IMR-90 (cell line): ENCODE measurements around the gene MGAT5. TPM values are rescaled to one million over a fixed set of nuclear protein-coding genes. Genes with fewer than 3 reads are reported as not detected.

ENCODE experiments used
- ATAC-seq: fragments of 200-7000 bp; cut with Tn5 transposase; 2 replicates; pipeline ENCODE4 v1.9.1; 2020; ENCODE audit warnings: low read depth, mild to moderate bottlenecking, moderate library complexity
- BruUV-seq: library from RNA; stranded (reverse); fragments of 400-500 nt; replicated peaks from 2 replicates; lab custom pipeline; 2021; lab: Mats Ljungman, UMichigan
- CTCF ChIA-PET: fragments of 300-600 bp; formaldehyde crosslinking; extraction: SDS; loops from one replicate; lab custom pipeline; 2021; ENCODE audit warnings: antibody characterized with exemption; lab: Yijun Ruan, JAX
- POLR2A ChIA-PET: fragments of 300-600 bp; sonication (Branson Sonifier 250); formaldehyde crosslinking; loops from one replicate; lab custom pipeline; 2022; ENCODE audit warnings: antibody characterized with exemption; ENCODE audit not compliant: unreplicated experiment; lab: Charles Lee
- DNase-seq: peaks from one replicate; pipeline ENCODE4 v3.0.0; 2013
- H2AFZ ChIP-seq: replicated peaks from 2 replicates; pipeline ENCODE3; 2013; ENCODE audit warnings: low read length, mild to moderate bottlenecking; ENCODE audit not compliant: poor library complexity
- H2AK5ac ChIP-seq: 2 replicates; pipeline ENCODE4 v1.6.1; 2013; ENCODE audit warnings: low read depth, low read length, inconsistent platforms
- H2AK9ac ChIP-seq: replicated peaks from 2 replicates; pipeline ENCODE3; 2013; ENCODE audit warnings: mild to moderate bottlenecking, low read depth, low read length, moderate library complexity; ENCODE audit not compliant: poor library complexity
- H2BK120ac ChIP-seq: 2 replicates; pipeline ENCODE4 v1.6.1; 2013; ENCODE audit warnings: low read depth, low read length, inconsistent platforms
- H2BK15ac ChIP-seq: 3 replicates; pipeline ENCODE4 v1.6.1; 2013; ENCODE audit warnings: low read depth, low read length, inconsistent platforms
- H2BK20ac ChIP-seq: 2 replicates; pipeline ENCODE4 v1.6.1; 2013; ENCODE audit warnings: low read depth, mild to moderate bottlenecking, inconsistent platforms, low read length, moderate library complexity
- H2BK5ac ChIP-seq: 2 replicates; pipeline ENCODE4 v1.6.1; 2013; ENCODE audit warnings: mild to moderate bottlenecking, low read depth, low read length, inconsistent platforms; ENCODE audit not compliant: poor library complexity, severe bottlenecking
- H3K14ac ChIP-seq: replicated peaks from 2 replicates; pipeline ENCODE4 v1.6.1; 2013; ENCODE audit warnings: low read depth, low read length, inconsistent platforms
- H3K18ac ChIP-seq: 2 replicates; pipeline ENCODE4 v1.6.1; 2013; ENCODE audit warnings: low read depth, low read length, control low read depth
- H3K23ac ChIP-seq: 2 replicates; pipeline ENCODE4 v1.6.1; 2013; ENCODE audit warnings: low read depth, low read length, inconsistent platforms
- H3K27ac ChIP-seq: 2 replicates; pipeline ENCODE4 v1.5.1; 2013; ENCODE audit warnings: mild to moderate bottlenecking, control low read depth, low read length; ENCODE audit not compliant: insufficient read depth
- H3K27me3 ChIP-seq: 2 replicates; pipeline ENCODE4 v1.6.1; 2013; ENCODE audit warnings: low read length; ENCODE audit not compliant: control insufficient read depth, insufficient read depth
- H3K36me3 ChIP-seq: 2 replicates; pipeline ENCODE4 v1.6.1; 2013; ENCODE audit warnings: low read length, mixed read lengths; ENCODE audit not compliant: control insufficient read depth, insufficient read depth
- H3K4ac ChIP-seq: 2 replicates; pipeline ENCODE4 v1.6.1; 2013; ENCODE audit warnings: low read depth, low read length, inconsistent platforms
- H3K4me1 ChIP-seq: 2 replicates; pipeline ENCODE4 v1.6.1; 2013; ENCODE audit warnings: low read length, mixed read lengths; ENCODE audit not compliant: control insufficient read depth, insufficient read depth
- H3K4me2 ChIP-seq: 2 replicates; pipeline ENCODE4 v1.6.1; 2013; ENCODE audit warnings: low read depth, mild to moderate bottlenecking, control low read depth, low read length, moderate library complexity
- H3K4me3 ChIP-seq: 2 replicates; pipeline ENCODE4 v1.5.1; 2013; ENCODE audit warnings: low read depth, mild to moderate bottlenecking, control low read depth, low read length, moderate library complexity; ENCODE audit not compliant: insufficient read depth
- H3K56ac ChIP-seq: 2 replicates; pipeline ENCODE4 v1.6.1; 2013; ENCODE audit warnings: low read length, inconsistent platforms; ENCODE audit not compliant: insufficient read depth; ENCODE audit errors: extremely low read depth
- H3K79me1 ChIP-seq, 2 experiments: 2 replicates each; pipeline ENCODE4 v1.6.1; 2013; ENCODE audit warnings: low read length in 2 of 2, inconsistent platforms in 1 of 2, low read depth in 1 of 2
- H3K9ac ChIP-seq: 2 replicates; pipeline ENCODE4 v1.6.1; 2013; ENCODE audit warnings: low read depth, low read length, control low read depth
- H3K9me1 ChIP-seq: 2 replicates; pipeline ENCODE4 v1.6.1; 2013; ENCODE audit warnings: low read length, inconsistent platforms; ENCODE audit not compliant: insufficient read depth
- H3K9me3 ChIP-seq: 2 replicates; pipeline ENCODE4 v1.6.1; 2013; ENCODE audit warnings: low read length; ENCODE audit not compliant: control insufficient read depth, insufficient read depth
- H4K20me1 ChIP-seq: 2 replicates; pipeline ENCODE4 v1.6.1; 2013; ENCODE audit warnings: low read length, inconsistent platforms; ENCODE audit not compliant: insufficient read depth
- H4K5ac ChIP-seq: 2 replicates; pipeline ENCODE4 v1.6.1; 2013; ENCODE audit warnings: mild to moderate bottlenecking, low read depth, low read length, control low read depth
- H4K8ac ChIP-seq, 2 experiments: 2 replicates each; pipeline ENCODE4 v1.6.1; 2013; ENCODE audit warnings: low read depth in 2 of 2, low read length in 2 of 2, control low read depth in 1 of 2, inconsistent platforms in 1 of 2
- H4K91ac ChIP-seq: 2 replicates; pipeline ENCODE4 v1.6.1; 2013; ENCODE audit warnings: low read depth, low read length, inconsistent platforms; ENCODE audit not compliant: insufficient read depth
- CTCF ChIP-seq: conservative IDR thresholded peaks from 2 replicates; pipeline ENCODE4 v1.5.1; 2012; ENCODE audit warnings: mild to moderate bottlenecking, low read depth, low read length, improper control_type of control experiment
- POLR2A ChIP-seq: IDR thresholded peaks from 2 replicates; pipeline ENCODE4 v1.6.1; 2012; ENCODE audit warnings: mild to moderate bottlenecking, low read depth, low read length
- RAD21 ChIP-seq: IDR thresholded peaks from 2 replicates; pipeline ENCODE4 v1.6.1; 2012; ENCODE audit warnings: low read length, improper control_type of control experiment
- WGBS, 2 experiments: methylation state at CpG; one replicate each; pipeline versions ENCODE4 v1.1.5 to v1.1.7; 2013; ENCODE audit warnings: missing lambda C conversion rate in 2 of 2; ENCODE audit not compliant: insufficient read length in 1 of 2; ENCODE audit errors: extremely low coverage in 2 of 2; 5-methylcytosine and 5-hydroxymethylcytosine counted together
- dilution Hi-C: fragments of 300-500 bp; cut with HindIII; formaldehyde crosslinking; loops from one replicate; pipeline ENCODE4 v1.14.3; 2018; ENCODE audit warnings: low sequenced_read_pairs; ENCODE audit not compliant: unreplicated experiment
- in situ Hi-C: fragments of 300-500 bp; cut with MboI; formaldehyde crosslinking; loops from 3 replicates; pipeline ENCODE4 v1.14.3; 2019; ENCODE audit warnings: low sequenced_read_pairs, inconsistent platforms, mixed read lengths
- intact Hi-C: fragments of 100-400 bp; cut with micrococcal nuclease; formaldehyde crosslinking; loops from 2 replicates; pipeline ENCODE4 v1.10.0; 2022
- polyA plus RNA-seq, 3 experiments: library from polyadenylated mRNA; depleted of rRNA; stranded (reverse); fragments of >200 nt; gene quantifications; 2 replicates each; pipeline ENCODE4 v1.2.3, GENCODE V29; 2012; ENCODE audit warnings: low replicate concordance in 1 of 3
- total RNA-seq: library from RNA; depleted of rRNA; stranded (reverse); fragments of >200 nt; gene quantifications from 2 replicates; pipeline ENCODE4 v1.2.3, GENCODE V29; 2012

The MGAT5 gene
- total and polyA plus RNA-seq, 2 of the 4 experiments (the other 2 are of a cell fraction): 22.9 to 59.9 TPM

DNA sequence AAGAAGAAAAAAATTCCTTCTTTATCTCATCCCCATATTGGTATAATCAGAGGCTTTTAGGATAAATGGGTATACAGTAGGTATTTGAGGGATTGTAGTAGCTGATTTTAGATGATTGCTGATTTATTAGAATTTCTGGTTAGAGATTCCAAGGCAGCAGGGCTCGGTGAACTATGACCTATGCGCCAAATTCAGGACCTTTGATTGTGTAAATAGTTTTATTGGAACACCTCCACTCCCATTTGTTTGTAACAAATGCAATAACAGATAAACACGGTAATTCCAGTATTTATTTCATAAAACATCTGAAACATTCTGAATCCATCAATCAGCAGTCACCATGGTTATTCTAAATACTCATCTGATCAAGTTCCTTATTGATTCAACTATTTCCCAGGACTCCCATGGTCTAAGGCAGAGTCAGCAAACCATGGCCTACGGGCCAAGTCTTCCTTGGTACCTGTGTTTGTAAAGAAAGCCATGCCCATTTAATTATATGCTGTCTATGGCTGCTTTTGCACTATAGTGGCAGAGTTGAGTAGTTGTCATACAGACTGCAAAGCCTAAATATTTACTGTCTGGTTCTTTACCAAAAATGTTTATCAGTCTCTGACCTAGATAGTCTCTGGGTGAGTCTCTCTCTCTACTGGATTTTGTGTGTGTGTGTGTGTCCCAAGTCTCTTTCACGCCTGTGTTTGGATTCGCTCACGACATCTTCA lies 4.3 kb downstream of the MGAT5 start:
- Histone ChIP-seq H3K4me3 (no peak overlapping the region), H2AK9ac (no peak overlapping the region), H3K18ac (no peak overlapping the region), H3K23ac (no peak overlapping the region), H3K36me3 (peaks cover 16% of the 10 kb centered on the region), H3K9me1 (peaks cover 45% of the 10 kb centered on the region), H3K14ac (0 out of 2 replicates have a peak overlapping the region, but pooled peaks have one; percentile 20), H3K56ac (no peak overlapping the region), H3K4me2 (no peak overlapping the region), H2BK5ac (no peak overlapping the region), H3K79me1 (peaks cover 42 to 79% of the 10 kb centered on the region in 2 experiments), H2AK5ac (no peak overlapping the region; the same call in 1 of the 2 replicates), H2BK15ac (no peak overlapping the region), H3K4ac (0 out of 2 replicates have a peak overlapping the region, but pooled peaks have one; percentile 6), H4K91ac (no peak overlapping the region; the same call in 1 of the 2 replicates), H2AFZ (no peak overlapping the region), H2BK120ac (no peak overlapping the region), H2BK20ac (no peak overlapping the region), H3K9me3 (no peaks in the 10 kb centered on the region), H4K8ac (no peak overlapping the region), H4K5ac (no peak overlapping the region), H3K27ac (no peak overlapping the region), H3K4me1 (peaks cover 36% of the 10 kb centered on the region), H3K27me3 (no peaks in the 10 kb centered on the region), H3K9ac (no peak overlapping the region), H4K20me1 (peaks cover 55% of the 10 kb centered on the region)
- ChIA-PET CTCF (no interaction called here), POLR2A (no interaction called here)
- ATAC-seq (no peak), DNase-seq (no peak)
- in situ Hi-C loops (no loop called here), dilution Hi-C loops (no loop called here), intact Hi-C loops (no loop called here)
- BruUV-seq: no TSS peak
- WGBS, 2 experiments: no CpG with 5 or more reads among the region's 7 CpGs
- no peak for TF ChIP-seq CTCF
- no peak for TF ChIP-seq POLR2A
- TF ChIP-seq RAD21: no peak
